GM19035 (cell line): ENCODE data around the gene HS2ST1.
"Not testable (repeated sequence)": the region's sequence is repeated elsewhere in the genome, so short reads cannot be mapped to it uniquely, and the experiment has no call there.

Source experiments
- ATAC-seq: cut with Tn5 transposase; IDR thresholded peaks from one replicate; pipeline ENCODE4 v1.9.1; 2021; ENCODE audit not compliant: unreplicated experiment

Gene HS2ST1

DNA sequence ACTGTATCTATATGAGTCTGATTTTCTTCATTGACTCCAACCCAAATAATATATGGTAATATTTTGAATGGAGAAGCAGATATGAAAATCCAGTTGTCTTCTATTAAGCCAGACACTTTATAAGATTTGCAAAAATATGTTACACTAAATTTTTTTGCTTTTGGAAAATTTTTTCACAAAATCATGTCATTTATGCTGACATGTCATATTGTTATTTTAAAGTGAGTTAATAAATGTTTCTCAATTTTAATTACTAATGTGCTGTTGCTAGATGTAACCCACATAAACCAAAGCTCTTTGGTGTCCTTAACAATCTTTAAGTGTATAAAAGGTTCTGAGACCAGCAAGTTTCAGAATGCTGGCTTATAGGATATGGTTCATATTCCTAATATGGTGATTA, 142.5 kb downstream of the HS2ST1 start:
- no peak for ATAC-seq

GRCh38 chr1:87058343-87058649, 143.9 kb downstream of the HS2ST1 start:
- ATAC-seq = no peak

- ATAC-seq = peak; percentile 75
These were observed 147.3 kb downstream of the HS2ST1 start for GRCh38 chr1:87061742-87062156.

DNA sequence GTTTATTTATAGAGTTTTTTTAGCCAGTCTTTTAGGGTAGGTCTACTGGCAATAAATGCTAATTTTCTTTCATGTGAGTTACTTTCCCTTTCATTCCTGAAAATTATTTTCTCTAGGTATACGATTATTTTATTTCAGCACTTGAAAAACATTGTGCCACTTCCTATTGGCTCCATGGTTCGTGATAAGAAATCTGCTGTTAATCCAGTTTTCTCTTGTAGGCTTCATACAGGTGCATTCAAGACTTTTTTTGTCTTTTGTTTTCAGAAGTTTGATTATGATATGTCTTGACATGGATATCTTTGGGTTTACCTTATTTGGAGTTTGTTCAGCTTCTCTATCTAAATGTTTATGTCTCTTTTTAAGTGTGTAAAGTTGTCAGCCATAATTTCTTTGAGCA, 148.3 kb downstream of the HS2ST1 start:
- ATAC-seq = no peak

DNA sequence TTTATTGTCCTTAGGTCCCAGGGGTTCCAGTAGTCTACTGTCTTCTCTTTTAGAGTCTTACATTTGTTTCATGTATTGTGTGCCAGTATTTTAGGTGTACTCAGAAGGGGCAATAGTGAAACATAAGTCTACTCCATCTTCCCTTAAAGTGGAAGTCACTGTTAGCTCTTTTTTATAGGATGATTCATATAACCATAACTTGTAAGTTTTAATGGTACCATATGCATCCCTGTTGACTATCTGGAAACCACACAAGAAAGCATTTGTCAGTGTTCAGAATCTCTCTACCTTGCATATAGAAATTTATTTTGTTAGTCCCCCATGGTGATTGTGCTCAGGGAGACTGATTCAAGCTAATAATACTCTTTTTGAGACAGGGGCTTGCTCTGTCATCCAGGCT, 149.9 kb downstream of the HS2ST1 start:
- ATAC-seq = no peak

DNA sequence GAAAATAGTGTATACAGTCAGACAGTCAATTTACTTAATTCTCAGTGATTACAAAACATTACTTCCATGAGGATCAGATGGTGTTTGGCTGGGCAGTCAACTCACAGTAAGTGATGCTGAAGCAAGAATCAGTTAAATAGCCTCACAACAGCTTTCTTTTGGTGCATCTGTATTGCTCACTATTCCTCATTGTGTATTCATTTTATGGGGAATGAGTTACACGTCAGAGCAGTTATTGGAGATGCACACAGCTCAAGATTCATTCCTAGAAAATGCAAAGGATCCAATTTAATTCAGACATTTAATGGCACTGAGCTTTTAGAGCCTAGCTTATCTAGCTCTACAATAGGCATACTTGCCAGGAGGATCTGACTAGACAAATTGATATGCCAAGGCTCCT, 150.6 kb downstream of the HS2ST1 start:
- ATAC-seq = no peak

DNA sequence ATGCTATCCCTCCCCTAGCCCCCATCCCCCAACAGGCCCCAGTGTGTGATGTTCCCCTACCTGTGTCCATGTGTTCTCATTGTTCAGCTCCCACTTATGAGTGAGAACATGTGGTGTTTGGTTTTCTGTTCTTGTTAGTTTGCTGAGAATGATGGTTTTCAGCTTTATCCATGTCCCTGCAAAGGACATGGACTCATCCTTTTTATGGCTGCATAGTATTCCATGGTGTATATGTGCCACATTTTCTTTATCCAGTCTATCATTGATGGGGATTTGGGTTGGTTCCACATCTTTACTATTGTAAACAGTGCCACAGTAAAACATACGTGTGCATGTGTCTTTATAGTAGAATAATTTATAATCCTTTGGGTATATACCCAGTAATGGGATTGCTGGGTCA, 152.3 kb downstream of the HS2ST1 start:
- not testable (repeated sequence) for ATAC-seq

- ATAC-seq = no peak
These were observed 158.0 kb downstream of the HS2ST1 start for GRCh38 chr1:87072411-87072810.

- ATAC-seq = no peak
These were observed 158.5 kb downstream of the HS2ST1 start for GRCh38 chr1:87072904-87073303.

- ATAC-seq = no peak
These were observed 159.8 kb downstream of the HS2ST1 start for GRCh38 chr1:87074001-87074795.

DNA sequence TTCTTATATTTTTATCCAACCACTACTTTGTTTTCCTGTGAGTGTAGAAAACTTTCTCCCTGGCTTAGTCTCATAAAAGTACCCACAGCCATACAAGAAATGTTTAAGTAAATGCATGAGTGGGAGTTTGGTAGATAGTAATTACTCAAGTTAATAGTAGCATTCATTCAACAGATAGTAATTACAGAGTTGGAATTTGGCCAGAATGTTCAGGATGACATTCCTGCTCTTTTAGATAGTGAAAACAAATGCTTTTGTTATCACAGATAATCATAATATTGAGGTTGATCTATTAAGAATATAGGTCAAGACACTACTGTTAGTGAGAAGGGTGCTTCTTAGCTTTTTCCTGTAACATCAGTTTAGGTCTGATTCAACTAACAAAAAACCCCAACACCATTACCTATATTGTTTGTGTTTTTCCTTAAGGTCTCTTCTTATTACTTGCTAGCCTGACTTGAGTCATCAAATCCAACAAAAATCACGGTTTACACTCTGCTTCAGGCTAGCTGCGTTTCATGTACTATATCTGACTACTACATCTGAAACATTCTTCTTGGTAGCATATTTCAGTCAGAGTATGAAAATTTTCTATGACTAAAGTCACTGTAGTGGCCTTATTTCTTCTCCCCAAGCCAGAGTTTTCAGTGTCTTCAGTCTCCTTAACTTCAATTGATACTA, 163.7 kb downstream of the HS2ST1 start:
- ATAC-seq = no peak

DNA sequence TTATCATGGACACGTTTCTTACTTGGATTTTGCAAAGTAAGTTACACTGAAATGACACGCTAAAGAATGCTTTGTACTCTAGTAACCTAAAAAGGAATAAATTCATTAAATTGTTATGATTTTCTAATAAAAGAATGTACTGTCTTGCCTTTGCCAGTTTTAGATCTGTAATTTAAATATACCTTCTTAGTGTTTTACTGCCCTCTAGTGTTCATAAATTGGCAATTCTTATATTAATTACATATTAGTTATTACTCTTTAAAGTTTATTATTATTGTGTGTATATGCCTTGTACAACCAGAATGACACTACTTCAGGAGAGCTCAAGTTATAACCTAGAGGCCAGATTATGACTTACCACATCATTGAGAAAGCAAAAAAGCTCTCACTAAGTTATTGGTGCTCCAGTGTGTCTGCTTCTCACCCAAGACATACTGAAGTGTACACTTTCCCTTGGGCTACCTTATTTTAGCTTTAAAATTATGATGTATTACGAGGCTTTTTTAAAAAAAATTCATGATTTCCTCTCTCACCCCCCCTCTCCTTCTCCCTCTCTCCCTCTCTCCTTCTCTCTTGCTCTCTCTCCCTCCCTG, 169.9 kb downstream of the HS2ST1 start:
- ATAC-seq = peak; percentile 65

GRCh38 chr1:87086120-87086519, 171.7 kb downstream of the HS2ST1 start:
- no peak for ATAC-seq

- no peak for ATAC-seq
These were observed 174.8 kb downstream of the HS2ST1 start for GRCh38 chr1:87089070-87089736.

- no peak for ATAC-seq
These were observed 175.4 kb downstream of the HS2ST1 start for GRCh38 chr1:87089823-87090222.

- ATAC-seq = no peak
These were observed 177.0 kb downstream of the HS2ST1 start for GRCh38 chr1:87091425-87091824.

GRCh38 chr1:87092846-87093245, 178.4 kb downstream of the HS2ST1 start:
- ATAC-seq = no peak

DNA sequence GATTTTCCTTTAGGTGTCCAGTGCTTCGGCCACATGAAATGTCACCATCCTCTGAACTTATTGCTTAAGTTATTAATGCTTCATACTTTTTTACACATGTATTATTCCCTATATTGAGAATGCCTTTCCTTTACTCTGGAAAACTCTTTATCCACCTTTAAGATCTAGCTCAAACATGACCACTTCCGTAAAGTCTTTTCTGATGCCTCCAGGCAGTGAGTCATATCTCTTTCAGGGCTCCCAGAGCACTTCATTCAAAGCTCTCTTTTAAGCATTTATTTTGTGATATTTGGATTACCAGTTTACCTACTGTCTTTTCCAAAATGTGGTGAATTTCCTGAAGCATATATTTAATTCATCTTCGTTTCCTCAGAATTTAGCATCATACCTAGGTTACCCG, 178.9 kb downstream of the HS2ST1 start:
- ATAC-seq = no peak

DNA sequence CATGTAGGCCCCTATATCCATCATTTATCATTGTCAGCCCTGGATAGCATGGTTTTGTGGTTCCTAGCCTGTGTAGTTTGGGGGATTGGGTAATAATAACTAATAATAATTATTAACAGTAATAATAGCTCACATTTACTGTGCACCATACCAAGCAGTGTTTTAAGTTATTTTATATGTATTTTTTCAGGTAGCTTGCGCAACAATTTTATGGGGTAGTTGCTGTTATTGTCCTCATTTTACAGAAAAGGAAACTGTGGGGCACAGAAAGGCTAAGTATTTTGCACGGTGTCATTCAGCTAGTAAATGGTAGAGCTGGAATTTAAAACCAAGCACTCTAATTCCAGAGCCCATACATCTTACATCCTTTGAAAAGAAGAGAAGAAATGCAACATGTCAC, 179.8 kb downstream of the HS2ST1 start:
- ATAC-seq = no peak

- no peak for ATAC-seq
These were observed 185.8 kb downstream of the HS2ST1 start for GRCh38 chr1:87100271-87100670.

DNA sequence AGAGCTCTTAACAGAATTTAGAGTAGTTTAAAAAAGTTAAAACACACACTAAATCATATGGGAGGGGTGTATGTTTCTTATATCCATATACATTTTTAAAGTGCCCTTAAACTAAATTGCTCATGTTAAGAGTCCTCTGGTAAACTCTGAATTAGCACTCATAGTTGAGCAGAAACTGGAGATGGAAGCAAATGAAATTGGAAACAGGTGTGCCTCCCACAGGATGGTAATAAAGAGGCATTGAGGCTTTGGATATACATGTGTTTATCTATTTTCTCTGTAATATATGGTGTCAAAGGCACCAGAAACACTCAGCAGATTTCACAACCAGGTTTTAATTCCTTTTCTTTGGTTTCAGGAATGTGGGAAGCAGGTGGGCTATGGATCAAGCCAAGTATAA, 188.6 kb downstream of the HS2ST1 start:
- ATAC-seq = no peak

DNA sequence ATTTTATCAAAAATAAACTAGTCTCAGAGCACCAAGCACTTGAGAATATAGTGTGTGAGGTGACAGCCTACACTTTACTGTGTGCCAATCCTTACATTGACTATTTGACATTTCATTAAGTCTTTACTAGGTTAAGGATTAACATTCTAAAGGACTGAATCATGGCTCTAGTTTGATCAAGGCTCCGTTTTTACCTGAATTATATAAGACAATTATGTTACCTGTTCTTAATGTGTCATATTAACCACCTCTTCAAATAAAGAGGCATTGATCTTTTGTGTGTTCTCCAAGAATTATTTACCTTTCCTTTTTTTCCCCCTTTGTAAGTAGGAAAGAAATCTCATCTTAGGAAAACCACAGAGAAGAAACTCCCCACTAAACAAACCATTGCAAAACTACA, 189.7 kb downstream of the HS2ST1 start:
- ATAC-seq = no peak
